Activated CD4-positive, alpha-beta T cell treated with anti-CD3 and anti-CD28 coated beads for 36 hours (primary cell): ENCODE data around the gene SPATA1. TPM values are rescaled to one million over a fixed set of nuclear protein-coding genes. Genes with fewer than 3 reads are reported as not detected.

Experiments
- ATAC-seq: fragments of 200-7000 bp; cut with Tn5 transposase; one replicate; pipeline ENCODE4 v1.10.0; 2021; ENCODE audit warnings: mild to moderate bottlenecking, moderate library complexity
- CTCF ChIA-PET: fragments of 350-600 bp; sonication (Branson Sonifier 250); formaldehyde crosslinking; loops from one replicate; lab custom pipeline; 2021; ENCODE audit warnings: antibody characterized with exemption; lab: Charles Lee
- POLR2A ChIA-PET: fragments of 350-600 bp; sonication (Branson Sonifier 250); formaldehyde crosslinking; loops from one replicate; lab custom pipeline; 2021; ENCODE audit warnings: antibody characterized with exemption, inconsistent platforms; lab: Charles Lee
- DNase-seq: peaks from one replicate; pipeline ENCODE4 v3.0.0-alpha.2; 2020
- H3K27ac Mint-ChIP-seq: one replicate; pipeline ENCODE4 v1.8.0; 2021; ENCODE audit warnings: mixed read lengths
- H3K27me3 Mint-ChIP-seq: one replicate; pipeline ENCODE4 v1.8.0; 2021; ENCODE audit warnings: mixed read lengths
- H3K36me3 Mint-ChIP-seq: one replicate; pipeline ENCODE4 v1.8.0; 2021; ENCODE audit warnings: low read depth, mixed read lengths
- H3K4me1 Mint-ChIP-seq: one replicate; pipeline ENCODE4 v1.8.0; 2021; ENCODE audit warnings: mixed read lengths
- H3K4me3 Mint-ChIP-seq: one replicate; pipeline ENCODE4 v1.8.0; 2021; ENCODE audit warnings: mild to moderate bottlenecking, moderate library complexity, mixed read lengths
- H3K9me3 Mint-ChIP-seq: one replicate; pipeline ENCODE4 v1.8.0; 2021; ENCODE audit warnings: low read depth, mixed read lengths
- intact Hi-C, 2 experiments: fragments of 100-400 bp; cut with DNase I in 1 of 2; cut with micrococcal nuclease in 1 of 2; formaldehyde crosslinking; loops; one replicate each; pipeline versions ENCODE4 v1.14.2 to v1.15.1; 2022 to 2024; cut with DNase I, micrococcal nuclease
- total RNA-seq, 2 experiments: library from RNA; stranded (reverse); gene quantifications; one replicate each; pipeline ENCODE4 v1.2.3, GENCODE V29; 2021

SPATA1 gene
- total RNA-seq, 2 experiments from 2014 or later: 0.61 to 1.4 TPM

DNA sequence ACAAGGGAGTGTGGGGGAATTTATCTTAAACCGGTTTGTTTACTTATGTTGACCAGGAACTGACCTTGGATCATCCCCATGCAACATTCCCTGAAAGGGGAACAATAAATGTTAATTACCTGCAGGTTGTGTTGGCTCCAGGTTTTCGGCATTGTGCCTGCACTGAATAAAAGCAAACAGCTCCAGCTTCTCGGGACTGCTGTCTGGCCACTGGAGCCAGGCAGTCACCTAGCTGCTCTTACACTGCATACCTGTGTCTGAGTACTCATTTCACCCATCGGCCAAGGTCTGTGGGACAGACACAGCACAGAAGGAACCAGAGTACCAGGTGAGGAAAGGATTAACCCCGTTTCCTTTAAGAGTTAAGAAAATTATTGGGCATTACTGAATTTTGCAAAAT is 100.8 kb downstream of the SPATA1 start:
- Mint-ChIP-seq H3K27ac (no peak overlapping the region), H3K4me1 (peaks cover 9% of the 10 kb centered on the region), H3K9me3 (peaks cover 36% of the 10 kb centered on the region), H3K27me3 (peaks cover 2% of the 10 kb centered on the region), H3K36me3 (peaks cover 11% of the 10 kb centered on the region), H3K4me3 (no peak overlapping the region)
- POLR2A ChIA-PET: no interaction called here
- ATAC-seq (no peak), DNase-seq (no peak)
- CTCF ChIA-PET: interaction anchor here (2.2 kb wide), 1 partner anchor 13 kb away, joined by 8 read pairs; no protein-coding TSS in a partner anchor
- intact Hi-C loops: no loop called here

DNA sequence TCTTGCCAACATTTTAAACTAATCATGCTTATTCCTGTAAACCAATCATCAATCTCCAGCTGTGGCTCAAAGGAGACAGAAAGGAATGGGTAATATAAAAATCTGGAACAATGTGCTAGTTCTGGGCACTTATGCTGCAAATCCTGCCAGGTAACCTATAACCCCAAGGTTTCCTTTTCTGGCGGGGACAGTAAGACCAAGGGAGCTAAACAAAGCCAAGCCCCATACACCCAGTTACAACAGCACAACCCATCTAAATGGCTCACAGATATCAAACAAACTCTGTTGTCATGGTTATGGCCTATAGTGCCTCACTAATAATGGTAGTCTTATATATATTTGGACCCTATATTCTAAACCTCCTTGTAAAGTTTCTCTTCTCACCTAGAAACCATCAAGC is 104.9 kb downstream of the SPATA1 start:
- peaks cover 2% of the 10 kb centered on the region for H3K27me3 Mint-ChIP-seq
- peaks cover 4% of the 10 kb centered on the region for H3K36me3 Mint-ChIP-seq
- POLR2A ChIA-PET: interaction anchor here (0.7 to 0.8 kb wide), 2 partner anchors 9 to 38 kb away, joined by 3 to 4 read pairs; partner anchors contain the start of gene CTBS
- DNase-seq (no peak), ATAC-seq (no peak)
- peaks cover 9% of the 10 kb centered on the region for H3K4me1 Mint-ChIP-seq
- H3K27ac Mint-ChIP-seq: no peak overlapping the region
- intact Hi-C loops: no loop called here
- no peak overlapping the region for H3K4me3 Mint-ChIP-seq
- H3K9me3 Mint-ChIP-seq: peaks cover 15% of the 10 kb centered on the region
- CTCF ChIA-PET: interaction anchor here (1.0 kb wide), 1 partner anchor 169 kb away, joined by 4 read pairs; no protein-coding TSS in a partner anchor

DNA sequence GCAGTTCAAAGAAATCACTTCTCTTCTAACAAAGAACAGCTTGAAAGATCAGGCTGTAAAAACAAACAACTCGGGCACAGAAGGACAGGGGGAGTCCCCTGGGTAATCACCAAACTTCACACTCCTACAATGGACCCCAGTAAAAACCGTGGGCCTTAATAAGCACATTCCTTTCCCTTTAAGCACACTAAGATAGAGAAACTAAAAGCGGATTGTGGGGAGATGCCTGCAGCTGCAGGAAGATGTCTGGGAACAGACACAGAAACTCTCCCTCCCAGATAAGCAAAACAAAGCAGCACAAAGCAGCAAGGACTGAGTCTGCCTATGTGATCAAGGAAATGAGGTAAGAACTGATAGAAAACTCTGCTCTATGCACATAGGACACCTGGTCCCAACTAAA is 105.6 kb downstream of the SPATA1 start:
- peak overlapping the region; percentile 23 for H3K27ac Mint-ChIP-seq
- H3K9me3 Mint-ChIP-seq: peaks cover 8% of the 10 kb centered on the region
- ATAC-seq: peak; percentile 44
- POLR2A ChIA-PET: interaction anchor here (0.7 to 0.8 kb wide), 2 partner anchors 8 to 38 kb away, joined by 3 to 4 read pairs; partner anchors contain the start of gene CTBS
- H3K36me3 Mint-ChIP-seq: no peaks in the 10 kb centered on the region
- intact Hi-C loops: no loop called here
- H3K27me3 Mint-ChIP-seq: peaks cover 2% of the 10 kb centered on the region
- H3K4me1 Mint-ChIP-seq: peaks cover 9% of the 10 kb centered on the region
- H3K4me3 Mint-ChIP-seq: no peak overlapping the region
- DNase-seq: no peak
- CTCF ChIA-PET: interaction anchor here (0.6 to 1.0 kb wide), 2 partner anchors 43 to 169 kb away, joined by 3 to 4 read pairs; no protein-coding TSS in a partner anchor

DNA sequence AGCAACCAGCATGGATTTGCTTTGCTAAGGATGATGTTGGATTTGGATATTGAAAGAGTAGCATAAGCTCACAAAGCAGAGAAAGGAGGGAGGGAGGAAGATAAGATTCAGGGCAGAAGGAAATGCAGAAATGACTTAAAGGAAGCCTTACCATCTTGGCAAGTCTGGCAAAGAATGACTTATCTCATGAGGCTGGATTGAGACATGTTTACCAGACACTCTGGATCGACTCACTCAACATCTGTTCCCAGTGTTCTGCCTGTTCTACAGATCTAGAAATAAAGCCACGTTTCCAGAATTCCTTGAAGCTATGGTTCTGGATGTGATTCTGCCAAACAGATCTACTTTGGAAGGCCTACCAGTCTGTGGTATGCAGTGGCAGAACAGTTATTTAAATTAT is 106.8 kb downstream of the SPATA1 start:
- Mint-ChIP-seq H3K9me3 (peaks cover 8% of the 10 kb centered on the region), H3K27me3 (peaks cover 2% of the 10 kb centered on the region), H3K27ac (no peak overlapping the region), H3K4me3 (no peak overlapping the region), H3K4me1 (peaks cover 9% of the 10 kb centered on the region), H3K36me3 (no peaks in the 10 kb centered on the region)
- no peak for DNase-seq
- intact Hi-C loops: no loop called here
- CTCF ChIA-PET: interaction anchor here (0.9 to 1.1 kb wide), 2 partner anchors 11 to 171 kb away, joined by 3 read pairs; no protein-coding TSS in a partner anchor
- no peak for ATAC-seq
- POLR2A ChIA-PET: no interaction called here

DNA sequence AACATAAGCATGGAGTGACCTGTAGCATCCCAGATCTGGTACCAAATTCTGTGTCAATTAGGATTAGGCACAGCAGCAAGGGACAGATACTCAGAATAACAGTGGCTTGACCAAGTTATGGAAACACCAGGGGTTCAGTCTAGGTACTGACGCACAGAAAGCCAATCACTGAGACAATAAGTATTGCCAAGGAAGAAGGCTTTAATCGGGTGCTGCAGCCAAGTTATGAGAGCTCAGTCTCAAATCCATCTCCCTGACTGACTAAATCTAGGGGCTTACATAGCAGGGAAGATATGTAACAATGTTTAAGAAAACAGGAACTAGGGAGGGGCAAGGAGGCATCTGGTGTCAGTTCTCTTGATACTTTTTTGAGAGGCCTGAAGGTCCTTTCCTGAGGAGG is 107.7 kb downstream of the SPATA1 start:
- no peaks in the 10 kb centered on the region for H3K36me3 Mint-ChIP-seq
- intact Hi-C loops: no loop called here
- ATAC-seq (no peak), DNase-seq (no peak)
- CTCF ChIA-PET: interaction anchor here (0.6 to 1.1 kb wide), 5 partner anchors 13 to 705 kb away, joined by 3 to 4 read pairs (median 3); no protein-coding TSS in a partner anchor
- peaks cover 8% of the 10 kb centered on the region for H3K9me3 Mint-ChIP-seq
- peaks cover 2% of the 10 kb centered on the region for H3K27me3 Mint-ChIP-seq
- no peak overlapping the region for H3K4me3 Mint-ChIP-seq
- H3K27ac Mint-ChIP-seq: no peak overlapping the region
- H3K4me1 Mint-ChIP-seq: peaks cover 9% of the 10 kb centered on the region
- POLR2A ChIA-PET: no interaction called here

DNA sequence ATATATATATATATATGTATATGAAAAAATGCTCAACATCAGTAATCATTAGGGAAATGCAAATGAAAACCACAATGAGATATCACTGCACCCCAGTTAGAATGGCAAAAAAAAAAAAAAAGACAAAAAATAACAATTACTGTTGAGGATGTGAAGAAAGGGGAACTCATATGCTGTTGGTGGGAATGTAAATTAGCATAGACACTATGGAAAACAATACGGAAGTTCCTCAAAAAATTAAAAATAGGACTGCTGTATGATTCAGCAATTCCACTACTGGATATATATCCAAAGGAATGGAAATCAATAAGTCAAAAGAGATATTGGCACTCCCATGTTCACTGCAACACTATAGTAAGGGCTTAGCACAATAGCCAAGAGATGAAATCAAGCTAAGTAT is 109.6 kb downstream of the SPATA1 start:
- H3K9me3 Mint-ChIP-seq: peaks cover 7% of the 10 kb centered on the region
- no peaks in the 10 kb centered on the region for H3K36me3 Mint-ChIP-seq
- H3K27me3 Mint-ChIP-seq: peaks cover 2% of the 10 kb centered on the region
- ATAC-seq (no peak), DNase-seq (no peak)
- intact Hi-C loops: no loop called here
- no peak overlapping the region for H3K27ac Mint-ChIP-seq
- ChIA-PET POLR2A (no interaction called here), CTCF (interaction anchor here (0.7 kb wide), 1 partner anchor 37 kb away, joined by 3 read pairs; no protein-coding TSS in a partner anchor)
- no peak overlapping the region for H3K4me3 Mint-ChIP-seq
- H3K4me1 Mint-ChIP-seq: peaks cover 23% of the 10 kb centered on the region

Other genes starting within 250 kb of the SPATA1 start
- 1 to 10 TPM; 1.0 to 1.2 TPM for gene SAMD13, start 204.7 kb upstream of the SPATA1 start, total RNA-seq
- not detected for gene DNASE2B, start 107.9 kb upstream of the SPATA1 start, total RNA-seq
- 10 to 100 TPM; 59.1 to 70.2 TPM for gene RPF1, start 27.1 kb upstream of the SPATA1 start, total RNA-seq
- 100 to 1,000 TPM; 124 to 159 TPM for gene GNG5, start 195 bp downstream of the SPATA1 start, total RNA-seq
- gene CTBS, start 68.1 kb downstream of the SPATA1 start, total RNA-seq: 10 to 100 TPM; 13.5 to 17.3 TPM
- gene SSX2IP, start 184.1 kb downstream of the SPATA1 start, total RNA-seq: 10 to 100 TPM; 10.3 to 12.3 TPM